Peyer's patch (tissue), 4 donors: ENCODE data around the gene ASAP3. TPM values are rescaled to one million over a fixed set of nuclear protein-coding genes. Genes with fewer than 3 reads are reported as not detected.

Experiments
- DNase-seq, 3 donors: peaks; one replicate each; pipeline ENCODE4 v3.0.0-alpha.2; 2017 to 2019
- H3K27ac ChIP-seq, 4 donors: fragments of 200-600 bp; sonication (generic); one replicate each; pipeline ENCODE4 v1.5.1; 2016 to 2019
- H3K27me3 ChIP-seq, 2 donors: fragments of 200-600 bp; sonication (generic); one replicate each; pipeline ENCODE4 v1.5.1; 2019
- H3K36me3 ChIP-seq, 3 donors: fragments of 200-600 bp; sonication (generic); one replicate each; pipeline ENCODE4 v1.5.1; 2016 to 2019
- H3K4me1 ChIP-seq, 4 donors: fragments of 200-600 bp; sonication (generic); one replicate each; pipeline ENCODE4 v1.5.1; 2016 to 2019
- H3K4me3 ChIP-seq, 4 donors: fragments of 200-600 bp; sonication (generic); 1 replicate in 3 of 4; 2 replicates in 1 of 4; pipeline ENCODE4 v1.5.1; 2016 to 2019; ENCODE audit warnings: mild to moderate bottlenecking in 1 of 4
- H3K9me3 ChIP-seq, 4 donors: fragments of 200-600 bp; sonication (generic); one replicate each; pipeline ENCODE4 v1.5.1; 2016 to 2019; ENCODE audit warnings: mild to moderate bottlenecking in 1 of 4
- POLR2A ChIP-seq, 2 donors: fragments of 450-650 bp; IDR thresholded peaks; one replicate each; pipeline ENCODE4 v1.5.1; 2017; ENCODE audit warnings: antibody characterized with exemption in 2 of 2, mild to moderate bottlenecking in 2 of 2, moderate library complexity in 2 of 2
- total RNA-seq, 4 donors: library from RNA; depleted of rRNA; stranded (reverse); fragments of >200 nt; gene quantifications; one replicate each; pipeline ENCODE4 v1.1.0, GENCODE V29; 2016
- TF ChIP-seq, protein P1 (sequence below), 6 experiments: fragments of 450-650 bp in 4 of 6; fragments of 200-600 bp in 2 of 6; sonication (generic) in 1 of 6; IDR thresholded peaks; one replicate each; pipeline ENCODE4 v1.5.1; 2017 to 2019; ENCODE audit warnings: antibody characterized with exemption in 6 of 6, mild to moderate bottlenecking in 3 of 6, moderate library complexity in 1 of 6

ASAP3 gene
- total RNA-seq, 4 donors from 2014 or later, result 11.2 to 33.5 (median 25.8) TPM

- Histone ChIP-seq H3K36me3 (peaks cover 0 to 29% (median 0%) of the 10 kb centered on the region in 3 donors), H3K4me3 (no peak overlapping the region), H3K4me1 (peaks cover 0 to 20% (median 0%) of the 10 kb centered on the region in 4 donors), H3K27me3 (no peaks in the 10 kb centered on the region), H3K9me3 (no peaks in the 10 kb centered on the region), H3K27ac (no peak overlapping the region)
- no peak for DNase-seq
- TF ChIP-seq POLR2A (IDR thresholded peaks at IDR 0.05), result no peak
- TF ChIP-seq, protein P1, sequence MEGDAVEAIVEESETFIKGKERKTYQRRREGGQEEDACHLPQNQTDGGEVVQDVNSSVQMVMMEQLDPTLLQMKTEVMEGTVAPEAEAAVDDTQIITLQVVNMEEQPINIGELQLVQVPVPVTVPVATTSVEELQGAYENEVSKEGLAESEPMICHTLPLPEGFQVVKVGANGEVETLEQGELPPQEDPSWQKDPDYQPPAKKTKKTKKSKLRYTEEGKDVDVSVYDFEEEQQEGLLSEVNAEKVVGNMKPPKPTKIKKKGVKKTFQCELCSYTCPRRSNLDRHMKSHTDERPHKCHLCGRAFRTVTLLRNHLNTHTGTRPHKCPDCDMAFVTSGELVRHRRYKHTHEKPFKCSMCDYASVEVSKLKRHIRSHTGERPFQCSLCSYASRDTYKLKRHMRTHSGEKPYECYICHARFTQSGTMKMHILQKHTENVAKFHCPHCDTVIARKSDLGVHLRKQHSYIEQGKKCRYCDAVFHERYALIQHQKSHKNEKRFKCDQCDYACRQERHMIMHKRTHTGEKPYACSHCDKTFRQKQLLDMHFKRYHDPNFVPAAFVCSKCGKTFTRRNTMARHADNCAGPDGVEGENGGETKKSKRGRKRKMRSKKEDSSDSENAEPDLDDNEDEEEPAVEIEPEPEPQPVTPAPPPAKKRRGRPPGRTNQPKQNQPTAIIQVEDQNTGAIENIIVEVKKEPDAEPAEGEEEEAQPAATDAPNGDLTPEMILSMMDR (IDR thresholded peaks at IDR 0.05), result no peak
These were observed 78.0 kb downstream of the ASAP3 start for GRCh38 chr1:23405946-23406345.

DNA sequence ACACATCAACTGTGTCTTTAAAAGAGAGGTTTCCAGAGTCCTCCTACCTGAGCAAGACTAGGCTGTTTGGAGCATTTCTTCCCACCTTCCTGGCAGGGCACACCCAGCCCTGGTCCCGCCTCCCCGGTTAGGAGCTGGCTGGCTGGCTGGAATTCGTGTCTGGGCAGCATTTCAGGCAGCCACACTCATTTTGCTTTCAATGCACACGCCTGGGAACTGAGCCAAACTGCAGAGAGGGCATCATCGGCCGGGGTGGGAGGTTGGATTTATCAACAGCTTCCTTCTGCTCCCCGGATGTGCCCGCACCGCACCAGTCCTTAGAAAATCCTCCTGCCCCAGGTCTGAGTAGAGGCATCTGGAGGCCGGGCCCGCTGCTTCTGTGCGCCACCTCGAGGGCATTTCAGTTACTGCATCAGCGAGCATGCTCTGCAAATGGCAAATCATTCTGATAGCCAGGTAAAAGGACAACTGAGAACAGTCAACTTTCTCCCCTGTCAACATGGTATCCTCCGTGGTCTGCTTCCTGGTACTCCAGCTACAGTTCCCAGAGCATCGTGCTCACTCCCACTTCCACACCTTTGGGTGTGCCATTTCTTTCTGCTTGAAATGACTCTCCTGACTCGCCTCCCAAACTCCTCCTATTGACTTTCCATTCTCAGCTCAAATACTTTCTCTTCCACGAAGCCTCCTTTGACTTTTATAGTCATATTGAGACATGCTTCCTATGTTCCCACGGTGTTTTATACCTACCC lies 80.1 kb downstream of the ASAP3 start:
- DNase-seq, result peak; percentile 77 to 95 (median 94)
- Histone ChIP-seq H3K36me3 (peaks cover 0 to 25% (median 0%) of the 10 kb centered on the region in 3 donors), H3K4me1 (peaks cover 0 to 20% (median 0%) of the 10 kb centered on the region in 4 donors), H3K9me3 (no peaks in the 10 kb centered on the region), H3K4me3 (peak overlapping the region in 2 of 4 donors; percentile 0 to 38), H3K27me3 (no peaks in the 10 kb centered on the region), H3K27ac (peak overlapping the region; percentile 26 to 81 (median 46))
- TF ChIP-seq POLR2A (IDR thresholded peaks at IDR 0.05), result no peak
- TF ChIP-seq, protein P1 (IDR thresholded peaks at IDR 0.05), result peak; percentile 86 to 97 (median 94)

GRCh38 chr1:23403355-23403734 lies 80.6 kb downstream of the ASAP3 start:
- Histone ChIP-seq H3K27ac (peak overlapping the region; percentile 26 to 81 (median 46)), H3K36me3 (peaks cover 0 to 20% (median 0%) of the 10 kb centered on the region in 3 donors), H3K4me1 (peaks cover 0 to 20% (median 0%) of the 10 kb centered on the region in 4 donors), H3K9me3 (no peaks in the 10 kb centered on the region), H3K4me3 (peak overlapping the region in 1 of 4 donors; percentile 0), H3K27me3 (no peaks in the 10 kb centered on the region)
- TF ChIP-seq, protein P1 (IDR thresholded peaks at IDR 0.05), result no peak
- TF ChIP-seq POLR2A (IDR thresholded peaks at IDR 0.05), result no peak
- DNase-seq, result no peak

DNA sequence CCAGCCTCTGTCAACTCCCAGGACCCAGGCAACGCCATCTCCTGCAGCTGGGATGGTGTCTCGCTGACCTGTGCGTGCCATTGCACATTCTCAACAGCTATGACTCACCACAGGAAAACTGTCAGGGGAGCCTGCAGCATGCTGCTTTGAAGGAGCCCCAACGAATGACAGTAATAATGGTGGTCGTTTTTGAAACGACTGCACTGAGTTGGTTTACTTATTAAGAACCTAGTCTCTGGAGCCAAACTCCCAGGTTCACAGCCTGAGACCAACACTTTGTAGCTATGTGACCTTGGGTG lies 81.0 kb downstream of the ASAP3 start:
- DNase-seq, result peak in 1 of 3 donors; percentile 60
- no peaks in the 10 kb centered on the region for H3K9me3 ChIP-seq
- peaks cover 0 to 16% (median 0%) of the 10 kb centered on the region in 3 donors for H3K36me3 ChIP-seq
- H3K4me1 ChIP-seq, result peaks cover 0 to 20% (median 0%) of the 10 kb centered on the region in 4 donors
- no peaks in the 10 kb centered on the region for H3K27me3 ChIP-seq
- no peak for TF ChIP-seq POLR2A (IDR thresholded peaks at IDR 0.05)
- TF ChIP-seq, protein P1 (IDR thresholded peaks at IDR 0.05), result no peak
- H3K4me3 ChIP-seq, result no peak overlapping the region
- peak overlapping the region in 2 of 4 donors; percentile 62 to 81 for H3K27ac ChIP-seq

DNA sequence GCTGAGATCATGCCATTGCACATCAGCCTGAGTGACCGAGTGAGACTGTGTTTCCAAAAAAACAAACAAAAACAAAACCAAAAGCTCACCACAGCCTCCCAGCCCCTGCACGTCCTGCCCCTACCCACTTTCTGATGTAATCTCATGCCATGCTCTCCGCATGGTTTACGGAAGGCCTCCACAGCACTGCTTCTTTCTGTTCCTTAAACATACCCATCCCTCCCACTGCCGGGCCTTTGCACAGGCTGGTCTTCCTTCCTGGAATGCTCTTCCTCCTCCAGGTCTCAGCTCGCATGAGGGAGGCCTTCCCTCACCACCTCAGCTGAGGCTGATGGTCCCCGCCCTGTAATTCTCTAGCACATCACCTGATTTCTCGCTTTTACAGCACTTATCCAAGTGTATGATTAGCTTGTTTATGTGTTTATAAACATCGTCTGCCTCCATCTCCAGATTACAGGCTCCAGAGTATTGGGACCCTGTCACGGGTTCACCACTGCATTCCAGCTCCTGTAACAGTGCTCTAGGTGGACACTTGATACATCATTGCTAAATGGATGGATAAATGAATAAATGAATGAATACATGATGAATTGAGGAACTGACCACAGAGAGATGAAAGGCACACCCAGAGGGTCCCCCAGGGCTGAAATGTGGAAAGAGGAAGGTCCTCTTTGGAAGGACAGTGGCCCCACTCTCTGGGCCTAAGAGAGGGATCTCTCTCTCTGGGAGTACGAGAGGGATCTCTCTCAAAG lies 81.5 kb downstream of the ASAP3 start:
- Histone ChIP-seq H3K4me1 (peaks cover 0 to 20% (median 0%) of the 10 kb centered on the region in 4 donors), H3K36me3 (peaks cover 0 to 16% (median 0%) of the 10 kb centered on the region in 3 donors), H3K9me3 (no peaks in the 10 kb centered on the region), H3K4me3 (no peak overlapping the region), H3K27me3 (no peaks in the 10 kb centered on the region), H3K27ac (peak overlapping the region in 2 of 4 donors; percentile 47 to 62)
- TF ChIP-seq POLR2A (IDR thresholded peaks at IDR 0.05), result no peak
- TF ChIP-seq, protein P1 (IDR thresholded peaks at IDR 0.05), result no peak
- no peak for DNase-seq
